ENCODE results near the gene CPA4. TPM values are rescaled to one million over a fixed set of nuclear protein-coding genes. Genes with fewer than 3 reads are reported as not detected.
A peak's percentile ranks its signal among the peaks of the same experiment; 100 is the strongest.

The CPA4 gene
- polyA plus RNA-seq, 1 donor from 2014 or later: 8.9 TPM

DNA sequence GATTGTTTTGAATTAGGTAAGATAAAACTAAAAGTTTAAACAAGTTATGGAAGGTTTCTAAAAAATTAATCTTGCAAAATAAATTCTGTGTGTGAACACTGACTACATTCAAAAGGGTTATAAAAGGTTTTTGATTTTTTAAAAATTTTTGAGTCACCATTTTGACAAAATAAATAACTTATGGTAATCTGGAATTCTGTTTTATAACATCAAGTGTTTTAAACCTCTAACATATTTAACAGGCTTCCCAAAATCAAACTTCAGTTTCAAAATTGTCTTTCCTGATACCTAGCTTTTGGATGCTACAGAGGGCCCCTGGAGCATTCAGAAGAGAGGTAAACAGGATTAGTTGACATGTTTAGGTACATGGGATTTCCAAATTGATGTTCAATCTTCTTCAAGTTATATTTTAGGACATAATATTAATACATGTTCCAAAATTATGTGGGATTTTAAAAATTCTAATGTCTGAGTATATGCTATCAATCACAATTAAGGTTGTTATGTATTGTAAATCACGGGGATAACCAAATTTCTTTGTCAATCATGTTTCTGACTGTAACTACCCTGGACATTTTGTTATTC is 34.4 kb upstream of the CPA4 start:
- H3K9me2 ChIP-seq (ENCODE audit: insufficient read depth, low read length): no peaks in the 10 kb centered on the region
- H3K9me3 ChIP-seq (ENCODE audit: low read length): no peaks in the 10 kb centered on the region
- no peak overlapping the region for H3K4me3 ChIP-seq (ENCODE audit: low read length)
- H3F3A ChIP-seq (ENCODE audit: insufficient read depth, low read length, poor library complexity, severe bottlenecking): no peaks in the 10 kb centered on the region
- H3K36me3 ChIP-seq (ENCODE audit: insufficient read depth, low read length): no peaks in the 10 kb centered on the region
- no peaks in the 10 kb centered on the region for H3K27me3 ChIP-seq (ENCODE audit: insufficient read depth, low read depth, low read length)
- no peaks in the 10 kb centered on the region for H4K20me1 ChIP-seq (ENCODE audit: insufficient read depth)
- H3K79me2 ChIP-seq (replicated peaks; ENCODE audit: insufficient read depth, low read length): no peaks in the 10 kb centered on the region
- no peak for TF ChIP-seq MXI1 (conservative IDR thresholded peaks at IDR 0.05; ENCODE audit: poor library complexity, severe bottlenecking)
- TF ChIP-seq, protein P1, sequence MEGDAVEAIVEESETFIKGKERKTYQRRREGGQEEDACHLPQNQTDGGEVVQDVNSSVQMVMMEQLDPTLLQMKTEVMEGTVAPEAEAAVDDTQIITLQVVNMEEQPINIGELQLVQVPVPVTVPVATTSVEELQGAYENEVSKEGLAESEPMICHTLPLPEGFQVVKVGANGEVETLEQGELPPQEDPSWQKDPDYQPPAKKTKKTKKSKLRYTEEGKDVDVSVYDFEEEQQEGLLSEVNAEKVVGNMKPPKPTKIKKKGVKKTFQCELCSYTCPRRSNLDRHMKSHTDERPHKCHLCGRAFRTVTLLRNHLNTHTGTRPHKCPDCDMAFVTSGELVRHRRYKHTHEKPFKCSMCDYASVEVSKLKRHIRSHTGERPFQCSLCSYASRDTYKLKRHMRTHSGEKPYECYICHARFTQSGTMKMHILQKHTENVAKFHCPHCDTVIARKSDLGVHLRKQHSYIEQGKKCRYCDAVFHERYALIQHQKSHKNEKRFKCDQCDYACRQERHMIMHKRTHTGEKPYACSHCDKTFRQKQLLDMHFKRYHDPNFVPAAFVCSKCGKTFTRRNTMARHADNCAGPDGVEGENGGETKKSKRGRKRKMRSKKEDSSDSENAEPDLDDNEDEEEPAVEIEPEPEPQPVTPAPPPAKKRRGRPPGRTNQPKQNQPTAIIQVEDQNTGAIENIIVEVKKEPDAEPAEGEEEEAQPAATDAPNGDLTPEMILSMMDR (IDR thresholded peaks at IDR 0.05; ENCODE audit: poor library complexity, severe bottlenecking): no peak
- no peak overlapping the region for H3K9ac ChIP-seq (ENCODE audit: low read length)
- no peak overlapping the region for H3K4me2 ChIP-seq (ENCODE audit: low read length)
- no peak overlapping the region for H2AFZ ChIP-seq (ENCODE audit: low read depth, low read length)
- H3K27ac ChIP-seq (ENCODE audit: low read length): no peak overlapping the region

DNA sequence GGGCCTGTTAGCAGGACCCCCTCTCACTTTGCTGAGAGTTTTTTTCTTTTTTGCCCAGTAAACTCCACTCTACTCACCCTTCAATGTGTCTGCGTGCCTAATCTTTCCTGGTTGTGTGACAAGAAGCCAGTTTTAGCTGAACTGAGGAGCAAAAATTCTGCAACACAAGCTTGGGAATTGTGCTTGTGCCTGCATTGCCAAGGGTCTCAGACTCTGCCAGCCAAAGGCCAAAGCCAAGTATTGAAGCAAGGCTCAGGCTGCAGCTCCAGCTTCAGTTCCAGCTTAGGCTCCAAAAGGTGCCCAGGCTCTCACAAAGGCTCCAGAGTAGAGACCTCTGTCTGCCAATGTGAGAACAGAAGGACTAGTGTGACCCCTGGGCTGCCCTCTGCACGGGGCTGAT is 30.5 kb upstream of the CPA4 start:
- H3K4me2 ChIP-seq (ENCODE audit: low read length): no peak overlapping the region
- H3K9ac ChIP-seq (ENCODE audit: low read length): no peak overlapping the region
- no peaks in the 10 kb centered on the region for H3K9me3 ChIP-seq (ENCODE audit: low read length)
- peak overlapping the region; percentile 61 for H3K27ac ChIP-seq (ENCODE audit: low read length)
- no peaks in the 10 kb centered on the region for H3K27me3 ChIP-seq (ENCODE audit: insufficient read depth, low read depth, low read length)
- H3K79me2 ChIP-seq (replicated peaks; ENCODE audit: insufficient read depth, low read length): no peaks in the 10 kb centered on the region
- no peaks in the 10 kb centered on the region for H3K36me3 ChIP-seq (ENCODE audit: insufficient read depth, low read length)
- no peak overlapping the region for H2AFZ ChIP-seq (ENCODE audit: low read depth, low read length)
- no peak overlapping the region for H3K4me3 ChIP-seq (ENCODE audit: low read length)
- no peaks in the 10 kb centered on the region for H4K20me1 ChIP-seq (ENCODE audit: insufficient read depth)
- no peak for TF ChIP-seq RAD21 (conservative IDR thresholded peaks at IDR 0.05)
- TF ChIP-seq EZH2 (IDR thresholded peaks at IDR 0.05; ENCODE audit: borderline replicate concordance, insufficient read depth, low read length, poor library complexity, severe bottlenecking): no peak
- TF ChIP-seq TAF1 (IDR thresholded peaks at IDR 0.05; ENCODE audit: low read depth): no peak
- TF ChIP-seq, protein P1 (IDR thresholded peaks at IDR 0.05; ENCODE audit: poor library complexity, severe bottlenecking): no peak
- H3F3A ChIP-seq (ENCODE audit: insufficient read depth, low read length, poor library complexity, severe bottlenecking): no peaks in the 10 kb centered on the region
- no peaks in the 10 kb centered on the region for H3K9me2 ChIP-seq (ENCODE audit: insufficient read depth, low read length)

DNA sequence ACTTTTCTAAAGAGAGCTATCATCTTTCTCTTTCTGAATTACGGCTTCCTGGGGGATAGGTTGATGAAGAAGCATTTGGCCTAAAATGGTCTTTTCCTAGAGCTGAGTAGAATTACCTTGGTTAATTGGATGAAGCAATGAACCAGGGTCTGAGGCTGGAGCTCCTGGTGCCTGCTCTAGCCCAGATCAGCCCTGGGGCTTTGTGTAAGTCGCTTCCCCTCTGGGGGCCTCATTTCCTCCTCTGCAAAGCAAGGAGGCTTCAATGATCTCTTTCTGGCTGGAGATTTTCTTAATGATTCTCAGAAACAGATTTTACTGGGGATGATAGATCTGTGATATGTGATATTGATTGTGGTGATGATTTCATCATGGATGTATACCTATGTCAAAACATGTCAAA is 29.8 kb upstream of the CPA4 start:
- TF ChIP-seq EZH2 (IDR thresholded peaks at IDR 0.05; ENCODE audit: borderline replicate concordance, insufficient read depth, low read length, poor library complexity, severe bottlenecking): no peak
- TF ChIP-seq EP300 (conservative IDR thresholded peaks at IDR 0.05; ENCODE audit: poor library complexity, severe bottlenecking): peak; percentile 44
- Histone ChIP-seq H3F3A (ENCODE audit: insufficient read depth, low read length, poor library complexity, severe bottlenecking) (no peaks in the 10 kb centered on the region), H3K9ac (ENCODE audit: low read length) (peak overlapping the region; percentile 9), H3K9me3 (ENCODE audit: low read length) (no peaks in the 10 kb centered on the region), H3K27me3 (ENCODE audit: insufficient read depth, low read depth, low read length) (no peaks in the 10 kb centered on the region), H3K79me2 (replicated peaks; ENCODE audit: insufficient read depth, low read length) (no peaks in the 10 kb centered on the region), H3K4me2 (ENCODE audit: low read length) (no peak overlapping the region), H3K9me2 (ENCODE audit: insufficient read depth, low read length) (no peaks in the 10 kb centered on the region), H4K20me1 (ENCODE audit: insufficient read depth) (no peaks in the 10 kb centered on the region), H3K36me3 (ENCODE audit: insufficient read depth, low read length) (no peaks in the 10 kb centered on the region), H3K4me3 (ENCODE audit: low read length) (no peak overlapping the region), H2AFZ (ENCODE audit: low read depth, low read length) (no peak overlapping the region), H3K27ac (ENCODE audit: low read length) (peak overlapping the region; percentile 61)
